CD4-positive, CD25-positive, alpha-beta regulatory T cell (primary cell): Measurements from ENCODE around the gene FAM83D. TPM values are rescaled to one million over a fixed set of nuclear protein-coding genes. Genes with fewer than 3 reads are reported as not detected.

Source experiments
- ATAC-seq, 2 donors: fragments of 150-1000 bp; cut with Tn5 transposase; one replicate each; pipeline ENCODE4 v1.10.0; 2021; ENCODE audit warnings: low read depth in 2 of 2, moderate number of reproducible peaks in 2 of 2, moderate library complexity in 1 of 2
- DNase-seq, 3 donors: peaks; one replicate each; pipeline versions ENCODE4 v3.0.0 to v3.0.0-alpha.2; 2012 to 2022; ENCODE audit warnings: mixed read lengths in 1 of 3
- H3K27ac ChIP-seq: one replicate; pipeline ENCODE4 v1.7.0; 2013; ENCODE audit warnings: mild to moderate bottlenecking, low read length; ENCODE audit not compliant: insufficient read depth, poor library complexity, severe bottlenecking
- H3K27me3 ChIP-seq: one replicate; pipeline ENCODE4 v1.7.0; 2013; ENCODE audit warnings: low read length; ENCODE audit not compliant: control insufficient read depth, insufficient read depth
- H3K36me3 ChIP-seq: one replicate; pipeline ENCODE4 v1.7.0; 2013; ENCODE audit warnings: mild to moderate bottlenecking, low read length, moderate library complexity; ENCODE audit not compliant: control insufficient read depth, insufficient read depth
- H3K4me1 ChIP-seq: 2 replicates; pipeline ENCODE4 v1.7.0; 2013; ENCODE audit warnings: mild to moderate bottlenecking, low read length; ENCODE audit not compliant: insufficient read depth, control insufficient read depth, poor library complexity, severe bottlenecking
- H3K4me3 ChIP-seq: one replicate; pipeline ENCODE4 v1.7.0; 2013; ENCODE audit warnings: low read depth, mild to moderate bottlenecking, low read length, moderate library complexity
- H3K9me3 ChIP-seq, 2 experiments: 1 replicate in 1 of 2; 2 replicates in 1 of 2; pipeline ENCODE4 v1.7.0; 2013; ENCODE audit warnings: low read length in 2 of 2, mild to moderate bottlenecking in 1 of 2, moderate library complexity in 1 of 2; ENCODE audit not compliant: control insufficient read depth in 2 of 2
- H3K27ac Mint-ChIP-seq, 3 donors: one replicate each; pipeline ENCODE4 v1.8.0; 2020 to 2022; ENCODE audit warnings: mild to moderate bottlenecking in 3 of 3, mixed read lengths in 3 of 3, moderate library complexity in 2 of 3
- H3K27me3 Mint-ChIP-seq: one replicate; pipeline ENCODE4 v1.8.0; 2022; ENCODE audit warnings: mild to moderate bottlenecking, mixed read lengths
- H3K36me3 Mint-ChIP-seq: one replicate; pipeline ENCODE4 v1.8.0; 2020; ENCODE audit warnings: mixed read lengths
- H3K4me1 Mint-ChIP-seq, 4 donors: one replicate each; pipeline ENCODE4 v1.8.0; 2020 to 2022; ENCODE audit warnings: mixed read lengths in 4 of 4, mild to moderate bottlenecking in 1 of 4
- H3K4me3 Mint-ChIP-seq, 4 donors: one replicate each; pipeline ENCODE4 v1.8.0; 2020 to 2022; ENCODE audit warnings: mild to moderate bottlenecking in 4 of 4, mixed read lengths in 4 of 4, moderate library complexity in 3 of 4
- H3K9me3 Mint-ChIP-seq, 7 donors: one replicate each; pipeline ENCODE4 v1.8.0; 2020 to 2022; ENCODE audit warnings: mixed read lengths in 7 of 7, mild to moderate bottlenecking in 3 of 7, moderate library complexity in 2 of 7
- polyA plus RNA-seq, 4 donors: library from polyadenylated mRNA; unstranded; fragments of 300-500 nt; fragmentation: Illumina TruSeq; gene quantifications; one replicate each; pipeline ENCODE4 v1.2.3, GENCODE V29; 2021
- total RNA-seq: library from RNA; stranded (reverse); gene quantifications from one replicate; pipeline ENCODE4 v1.2.3, GENCODE V29; 2022

The FAM83D gene
- total RNA-seq = 8.6 TPM
- 1 to 10 TPM in 2 of 4 donors, under 1 TPM in 2; 0.20 to 1.8 (median 1.1) TPM for polyA plus RNA-seq

DNA sequence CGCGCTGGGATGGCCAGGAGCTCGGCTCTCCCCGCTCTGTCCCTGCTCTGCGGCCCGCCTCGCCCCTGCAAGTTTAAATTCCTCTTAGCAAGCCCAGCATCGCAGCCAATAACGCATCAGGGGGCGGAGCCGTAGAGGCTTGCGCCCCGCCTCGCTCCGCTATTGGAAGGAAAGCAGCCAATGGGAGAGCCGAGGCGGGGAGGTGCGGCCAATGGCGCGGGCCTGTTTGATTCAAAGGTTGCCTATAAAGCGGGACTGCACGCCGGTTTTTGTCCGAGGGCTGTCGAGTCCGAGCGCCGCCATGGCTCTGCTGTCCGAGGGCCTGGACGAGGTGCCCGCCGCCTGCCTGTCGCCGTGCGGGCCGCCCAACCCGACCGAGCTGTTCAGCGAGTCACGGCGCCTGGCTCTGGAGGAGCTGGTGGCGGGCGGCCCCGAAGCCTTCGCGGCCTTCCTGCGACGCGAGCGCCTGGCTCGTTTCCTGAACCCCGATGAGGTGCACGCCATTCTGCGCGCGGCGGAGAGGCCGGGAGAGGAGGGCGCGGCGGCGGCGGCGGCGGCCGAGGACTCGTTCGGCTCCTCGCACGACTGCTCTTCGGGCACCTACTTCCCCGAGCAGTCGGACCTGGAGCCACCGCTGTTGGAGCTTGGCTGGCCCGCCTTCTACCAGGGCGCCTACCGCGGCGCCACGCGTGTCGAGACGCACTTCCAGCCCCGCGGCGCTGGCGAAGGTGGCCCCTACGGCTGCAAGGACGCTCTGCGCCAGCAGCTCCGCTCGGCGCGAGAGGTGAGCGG, at the start of gene FAM83D:
Gene FAM83D, plus strand, starts transcription at position 276 of the 792 bp plus-strand sequence. Its CDS starts 26 bp downstream, at position 302.
- H3K4me3 ChIP-seq = peak within 1 kb of the TSS; percentile 86
- H3K4me1 Mint-ChIP-seq = peaks cover 10 to 36% (median 21%) of the 10 kb centered on the region in 4 donors

DNA sequence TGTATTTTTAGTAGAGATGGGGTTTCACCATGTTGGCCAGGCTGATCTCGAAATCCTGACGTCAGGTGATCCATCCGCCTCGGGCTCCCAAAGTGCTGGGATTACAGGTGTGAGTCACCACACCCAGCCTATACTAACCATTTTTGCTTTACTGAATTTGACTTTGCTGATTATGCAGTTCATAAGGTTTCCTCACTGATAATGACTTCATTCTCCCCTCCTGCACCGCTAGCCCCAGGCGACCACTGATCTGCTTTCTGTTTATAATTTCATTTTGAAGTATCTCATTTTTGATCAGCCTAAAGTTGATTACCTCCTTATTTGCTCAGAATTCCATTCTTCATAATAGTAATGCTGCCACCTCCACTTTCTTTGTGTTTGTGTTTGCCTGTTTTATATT, 48.7 kb upstream of the FAM83D start:
- DNase-seq (no peak), ATAC-seq (no peak)
- peaks cover 59% of the 10 kb centered on the region for H3K4me1 ChIP-seq
- peaks cover 2% of the 10 kb centered on the region for H3K36me3 ChIP-seq
- H3K9me3 ChIP-seq = no peaks in the 10 kb centered on the region
- peaks cover 39 to 94% (median 78%) of the 10 kb centered on the region in 4 donors for H3K4me1 Mint-ChIP-seq
- no peak overlapping the region for H3K27ac ChIP-seq
- peak overlapping the region in 1 of 4 donors; percentile 47 for H3K4me3 Mint-ChIP-seq
- H3K27me3 Mint-ChIP-seq = no peaks in the 10 kb centered on the region
- no peaks in the 10 kb centered on the region for H3K27me3 ChIP-seq
- H3K4me3 ChIP-seq = no peak overlapping the region
- peaks cover 5% of the 10 kb centered on the region for H3K36me3 Mint-ChIP-seq
- peak overlapping the region; percentile 1 to 86 (median 51) for H3K27ac Mint-ChIP-seq
- H3K9me3 Mint-ChIP-seq = peaks cover 0 to 2% (median 0%) of the 10 kb centered on the region in 7 donors

More for the DNA sequence above, at the start of gene FAM83D:
- H3K4me3 Mint-ChIP-seq = peak within 1 kb of the TSS; percentile 85 to 96 (median 92)
- H3K36me3 ChIP-seq = peaks cover 7% of the 10 kb centered on the region
- H3K27ac Mint-ChIP-seq = peak within 1 kb of the TSS; percentile 54 to 95 (median 83)
- H3K4me1 ChIP-seq = peaks cover 26% of the 10 kb centered on the region
- DNase-seq = peak; percentile 92 to 98 (median 95)
- no peaks in the 10 kb centered on the region for H3K9me3 ChIP-seq
- peak within 1 kb of the TSS; percentile 57 for H3K27ac ChIP-seq
- no peaks in the 10 kb centered on the region for H3K27me3 Mint-ChIP-seq
- ATAC-seq = peak; percentile 92
- no peaks in the 10 kb centered on the region for H3K27me3 ChIP-seq
- H3K9me3 Mint-ChIP-seq = no peaks in the 10 kb centered on the region
- no peaks in the 10 kb centered on the region for H3K36me3 Mint-ChIP-seq

GRCh38 chr20:38878866-38879265, 47.4 kb upstream of the FAM83D start:
- H3K4me3 ChIP-seq = no peak overlapping the region
- Mint-ChIP-seq H3K4me1 (peaks cover 28 to 91% (median 73%) of the 10 kb centered on the region in 4 donors), H3K9me3 (peaks cover 0 to 2% (median 0%) of the 10 kb centered on the region in 7 donors), H3K4me3 (peak overlapping the region in 1 of 4 donors; percentile 5), H3K27me3 (no peaks in the 10 kb centered on the region), H3K36me3 (peaks cover 9% of the 10 kb centered on the region), H3K27ac (peak overlapping the region; percentile 80 to 88 (median 86))
- no peak for ATAC-seq
- H3K27ac ChIP-seq = no peak overlapping the region
- peaks cover 2% of the 10 kb centered on the region for H3K36me3 ChIP-seq
- no peaks in the 10 kb centered on the region for H3K27me3 ChIP-seq
- H3K9me3 ChIP-seq = no peaks in the 10 kb centered on the region
- DNase-seq = no peak
- H3K4me1 ChIP-seq = peaks cover 51% of the 10 kb centered on the region

- peaks cover 2% of the 10 kb centered on the region for H3K36me3 ChIP-seq
- Mint-ChIP-seq H3K9me3 (peaks cover 0 to 2% (median 0%) of the 10 kb centered on the region in 7 donors), H3K27ac (peak overlapping the region in 2 of 3 donors; percentile 20 to 90), H3K27me3 (no peaks in the 10 kb centered on the region), H3K4me1 (peaks cover 21 to 78% (median 54%) of the 10 kb centered on the region in 4 donors), H3K4me3 (peak overlapping the region in 1 of 4 donors; percentile 49), H3K36me3 (peaks cover 9% of the 10 kb centered on the region)
- peaks cover 28% of the 10 kb centered on the region for H3K4me1 ChIP-seq
- H3K27me3 ChIP-seq = no peaks in the 10 kb centered on the region
- H3K9me3 ChIP-seq = no peaks in the 10 kb centered on the region
- H3K4me3 ChIP-seq = no peak overlapping the region
- ATAC-seq = no peak
- no peak overlapping the region for H3K27ac ChIP-seq
- DNase-seq = no peak
Observed at GRCh38 chr20:38880952-38881735, 45.1 kb upstream of the FAM83D start.

DNA sequence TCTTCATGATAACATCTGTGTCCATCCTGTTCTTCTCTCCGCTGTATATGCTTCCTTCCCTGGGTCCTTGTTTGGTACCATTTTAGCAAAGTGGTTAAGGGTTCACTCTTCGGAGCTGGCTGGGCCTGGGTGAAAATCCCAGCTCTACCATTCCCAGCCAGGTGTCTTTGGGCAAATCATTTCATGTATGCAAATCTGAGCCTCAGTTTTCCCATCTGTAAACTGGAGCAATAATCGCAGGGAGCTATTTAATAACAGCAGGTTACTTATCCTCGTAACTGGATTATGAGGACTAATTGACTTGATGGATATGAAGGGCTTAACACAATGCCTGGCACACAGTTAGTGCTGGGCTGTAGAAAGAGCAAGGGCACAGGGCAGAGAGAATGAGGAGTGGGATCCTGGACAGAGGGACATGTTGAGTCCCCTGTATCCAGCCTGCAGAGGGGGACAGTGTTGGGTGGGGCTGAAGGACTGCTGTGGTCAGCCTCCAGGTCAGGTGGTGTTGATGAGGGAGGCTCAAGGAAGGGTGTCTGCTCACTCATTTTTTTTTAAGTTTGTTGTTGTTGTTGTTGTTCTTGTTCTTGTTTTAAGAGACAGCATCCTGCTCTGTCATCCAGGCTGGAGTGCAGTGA, 44.3 kb upstream of the FAM83D start:
- H3K36me3 Mint-ChIP-seq = peaks cover 10% of the 10 kb centered on the region
- H3K27ac Mint-ChIP-seq = peak overlapping the region; percentile 61 to 90 (median 90)
- no peak overlapping the region for H3K27ac ChIP-seq
- H3K4me3 ChIP-seq = no peak overlapping the region
- no peaks in the 10 kb centered on the region for H3K27me3 Mint-ChIP-seq
- no peak for DNase-seq
- H3K27me3 ChIP-seq = no peaks in the 10 kb centered on the region
- H3K36me3 ChIP-seq = peaks cover 2% of the 10 kb centered on the region
- H3K4me1 ChIP-seq = peaks cover 22% of the 10 kb centered on the region
- H3K9me3 Mint-ChIP-seq = peaks cover 0 to 2% (median 0%) of the 10 kb centered on the region in 7 donors
- H3K4me3 Mint-ChIP-seq = peak overlapping the region in 1 of 4 donors; percentile 56
- no peaks in the 10 kb centered on the region for H3K9me3 ChIP-seq
- ATAC-seq = no peak
- peaks cover 21 to 74% (median 50%) of the 10 kb centered on the region in 4 donors for H3K4me1 Mint-ChIP-seq

GRCh38 chr20:38882600-38882999, 43.6 kb upstream of the FAM83D start:
- no peak overlapping the region for H3K4me3 ChIP-seq
- no peaks in the 10 kb centered on the region for H3K27me3 Mint-ChIP-seq
- H3K36me3 ChIP-seq = peaks cover 2% of the 10 kb centered on the region
- peak overlapping the region in 2 of 3 donors; percentile 90 for H3K27ac Mint-ChIP-seq
- H3K27ac ChIP-seq = no peak overlapping the region
- H3K4me3 Mint-ChIP-seq = no peak overlapping the region
- DNase-seq (no peak), ATAC-seq (no peak)
- peaks cover 22% of the 10 kb centered on the region for H3K4me1 ChIP-seq
- H3K9me3 ChIP-seq = no peaks in the 10 kb centered on the region
- peaks cover 0 to 2% (median 0%) of the 10 kb centered on the region in 7 donors for H3K9me3 Mint-ChIP-seq
- peaks cover 10% of the 10 kb centered on the region for H3K36me3 Mint-ChIP-seq
- peaks cover 18 to 70% (median 50%) of the 10 kb centered on the region in 4 donors for H3K4me1 Mint-ChIP-seq
- no peaks in the 10 kb centered on the region for H3K27me3 ChIP-seq
